SKM-1 (cell line): ENCODE results near the gene TOP2A.
"Not testable (repeated sequence)": the region's sequence is repeated elsewhere in the genome, so short reads cannot be mapped to it uniquely, and the experiment has no call there.

Experiments used
- DNase-seq: peaks from one replicate; lab custom pipeline; 2025; ENCODE audit not compliant: unreplicated experiment; lab: John Stamatoyannopoulos, UW

TOP2A gene

GRCh38 chr17:40430272-40431230, 12.9 kb upstream of the TOP2A start:
- DNase-seq: no peak

GRCh38 chr17:40427002-40427491, 9.4 kb upstream of the TOP2A start:
- DNase-seq: no peak

- DNase-seq: no peak
Measured at GRCh38 chr17:40425741-40426140, 8.0 kb upstream of the TOP2A start.

- DNase-seq: no peak
Measured at GRCh38 chr17:40422990-40423633, 5.4 kb upstream of the TOP2A start.

GRCh38 chr17:40419559-40420331, 2.0 kb upstream of the TOP2A start:
- DNase-seq: peak; percentile 44

GRCh38 chr17:40418428-40418706, 671 bp upstream of the TOP2A start:
- no peak for DNase-seq

GRCh38 chr17:40417258-40417608, 463 bp downstream of the TOP2A start:
- no peak for DNase-seq

GRCh38 chr17:40416671-40417070, 1.0 kb downstream of the TOP2A start:
- no peak for DNase-seq

- DNase-seq: peak; percentile 24
Measured at GRCh38 chr17:40415390-40415789, 2.3 kb downstream of the TOP2A start.

GRCh38 chr17:40414312-40414711, 3.4 kb downstream of the TOP2A start:
- DNase-seq: not testable (repeated sequence)

- DNase-seq: no peak
Measured at GRCh38 chr17:40412880-40413279, 4.8 kb downstream of the TOP2A start.

GRCh38 chr17:40411821-40412220, 5.9 kb downstream of the TOP2A start:
- DNase-seq: no peak

- DNase-seq: no peak
Measured at GRCh38 chr17:40410082-40410481, 7.6 kb downstream of the TOP2A start.

- not testable (repeated sequence) for DNase-seq
Measured at GRCh38 chr17:40409540-40409939, 8.2 kb downstream of the TOP2A start.

- no peak for DNase-seq
Measured at GRCh38 chr17:40407460-40407859, 10.2 kb downstream of the TOP2A start.

- no peak for DNase-seq
Measured at GRCh38 chr17:40404003-40404402, 13.7 kb downstream of the TOP2A start.

- no peak for DNase-seq
Measured at GRCh38 chr17:40402668-40403067, 15.0 kb downstream of the TOP2A start.

GRCh38 chr17:40399185-40399584, 18.5 kb downstream of the TOP2A start:
- no peak for DNase-seq

GRCh38 chr17:40386555-40386954, 31.1 kb downstream of the TOP2A start:
- not testable (repeated sequence) for DNase-seq

GRCh38 chr17:40382251-40382650, 35.4 kb downstream of the TOP2A start:
- no peak for DNase-seq

GRCh38 chr17:40378966-40379365, 38.7 kb downstream of the TOP2A start:
- DNase-seq: no peak

GRCh38 chr17:40377832-40378231, 39.9 kb downstream of the TOP2A start:
- DNase-seq: no peak
